K562 (cell line): ENCODE data around the gene RSPH6A. TPM values are rescaled to one million over a fixed set of nuclear protein-coding genes. Genes with fewer than 3 reads are reported as not detected.

Source experiments
- CGGBP1 ChIP-seq: fragments of 250-450 bp; sonication (Bioruptor Pico); IDR thresholded peaks from 2 replicates; pipeline ENCODE4 v1.9.0; 2021; ENCODE audit warnings: mild to moderate bottlenecking
- CHD4 ChIP-seq: fragments of 200-600 bp; sonication (generic); IDR thresholded peaks from 3 replicates; pipeline ENCODE4 v1.6.1; 2012; ENCODE audit warnings: low read depth, mild to moderate bottlenecking, mixed read lengths, low read length, inconsistent platforms; ENCODE audit not compliant: insufficient read depth, insufficient replicate concordance, poor library complexity, severe bottlenecking
- E2F8 ChIP-seq: fragments of 450-650 bp; IDR thresholded peaks from 2 replicates; pipeline ENCODE4 v1.7.1; 2018; ENCODE audit warnings: mild to moderate bottlenecking, low read depth; ENCODE audit not compliant: partially characterized antibody
- EP400 ChIP-seq: fragments of 450-650 bp; IDR thresholded peaks from 2 replicates; pipeline ENCODE4 v1.6.1; 2017; ENCODE audit warnings: antibody characterized with exemption, mild to moderate bottlenecking, moderate library complexity
- HEY1 ChIP-seq: fragments of 250-450 bp; sonication (Bioruptor Pico); IDR thresholded peaks from 2 replicates; pipeline ENCODE4 v1.5.0; 2020; ENCODE audit warnings: mild to moderate bottlenecking, moderate library complexity, borderline replicate concordance
- PML ChIP-seq: IDR thresholded peaks from 2 replicates; pipeline ENCODE4 v1.6.1; 2012; ENCODE audit warnings: low read length, inconsistent platforms
- SMAD1 ChIP-seq: fragments of 150-350 bp; IDR thresholded peaks from 2 replicates; pipeline ENCODE4 v1.6.1; 2014; ENCODE audit warnings: low read length, low read depth; ENCODE audit not compliant: partially characterized antibody
- SMARCE1 ChIP-seq: fragments of 450-650 bp; IDR thresholded peaks from 2 replicates; pipeline ENCODE4 v1.7.1; 2016; ENCODE audit warnings: mild to moderate bottlenecking
- TAF15 ChIP-seq: fragments of 200-400 bp; formaldehyde crosslinking; IDR thresholded peaks from 2 replicates; pipeline ENCODE4 v1.6.1; 2017; ENCODE audit warnings: mild to moderate bottlenecking, low read depth, low read length, moderate library complexity
- ZBTB40 ChIP-seq, 2 experiments: fragments of 450-650 bp in 1 of 2; sonication (generic) in 1 of 2; formaldehyde crosslinking in 1 of 2; IDR thresholded peaks; 2 replicates each; pipeline versions ENCODE4 v1.7.1 to v1.9.0; 2016 to 2022; ENCODE audit warnings: inconsistent platforms in 1 of 2, mild to moderate bottlenecking in 1 of 2, missing genetic modification reagents in 1 of 2
- ZKSCAN8 ChIP-seq: fragments of 200-800 bp; sonication (Bioruptor generic); IDR thresholded peaks from 2 replicates; pipeline ENCODE4 v1.6.1; 2016; ENCODE audit warnings: missing genetic modification characterization, missing compliant biosample characterization
- ZNF3 ChIP-seq: fragments of 250-450 bp; sonication (Bioruptor Pico); IDR thresholded peaks from 2 replicates; pipeline ENCODE4 v1.5.0; 2021; ENCODE audit warnings: mild to moderate bottlenecking, moderate library complexity
- ZNF639 ChIP-seq, 2 experiments: fragments of 200-800 bp in 1 of 2; sonication (Bioruptor generic) in 1 of 2; sonication (generic) in 1 of 2; formaldehyde crosslinking in 1 of 2; IDR thresholded peaks in 1 of 2; conservative IDR thresholded peaks in 1 of 2; 2 replicates each; pipeline versions ENCODE4 v1.5.0 to v1.6.1; 2016 to 2020; ENCODE audit warnings: missing compliant biosample characterization in 1 of 2, missing genetic modification characterization in 1 of 2, missing genetic modification reagents in 1 of 2
- polyA plus RNA-seq, 8 experiments: library from polyadenylated mRNA; depleted of rRNA in 4 of 8; stranded (reverse) in 5 of 8; unstranded in 3 of 8; fragments of >200 nt; fragmentation: Nextera tagmentation in 2 of 8; fragmentation: Illumina TruSeq in 1 of 8; extraction: Ambion mirVana in 2 of 8; extraction: Trizol in 1 of 8; gene quantifications; 2 replicates each; pipeline versions ENCODE4 v1.2.1 to v1.2.3, GENCODE V29; 2011 to 2014; ENCODE audit warnings: inconsistent platforms in 1 of 8, missing spikeins in 1 of 8
- total RNA-seq, 7 experiments: library from RNA; depleted of rRNA in 6 of 7; stranded (reverse); fragments of >200 nt in 6 of 7; fragmentation: Illumina TruSeq in 2 of 7; extraction: Trizol in 2 of 7; gene quantifications; 2 replicates each; pipeline versions ENCODE4 v1.2.1 to v1.2.3, GENCODE V29; 2011 to 2021; ENCODE audit warnings: low replicate concordance in 1 of 7

RSPH6A gene
- total and polyA plus RNA-seq, 9 of the 15 experiments (the other 6 are each of a cell fraction or from before 2014, with no cell fraction given): 0.03 to 0.15 (median 0.07) TPM; not detected in 5

GRCh38 chr19:45864629-45865082 is 49.5 kb upstream of the RSPH6A start (continued):
- TF ChIP-seq ZNF639 (CRISPR knock-in tag; conservative IDR thresholded peaks at IDR 0.05 in 1 of 2, IDR thresholded peaks at IDR 0.05 in 1 of 2) (peak in 1 of 2 experiments; percentile 0; a peak in 1 of 4 replicates), ZKSCAN8 (CRISPR knock-in tag) (no peak), TAF15 (no peak), SMAD1 (no peak), EP400 (no peak), SMARCE1 (peak; percentile 23; the same call in 1 of the 2 replicates), ZNF3 (no peak), CGGBP1 (CRISPR knock-in tag) (no peak), CHD4 (no peak), HEY1 (no peak), ZBTB40 (IDR thresholded peaks at IDR 0.05) (peak; percentile 43; the same call in 1 of the 2 replicates), ZBTB40 (CRISPR knock-in tag; IDR thresholded peaks at IDR 0.05) (no peak), PML (no peak), E2F8 (no peak)
